OCI-LY1 (cell line): ENCODE data around the gene PACS2.

ENCODE experiments used
- H2AFZ ChIP-seq: fragments of 200-600 bp; sonication (generic), shearing (Covaris generic); 2 replicates; pipeline ENCODE4 v1.6.0; 2014; ENCODE audit warnings: antibody characterized with exemption, mild to moderate bottlenecking, low read length
- H3F3A ChIP-seq: fragments of 200-600 bp; sonication (generic), shearing (Covaris generic); 2 replicates; pipeline ENCODE4 v1.6.0; 2014; ENCODE audit warnings: mild to moderate bottlenecking, antibody characterized with exemption, low read length, moderate library complexity; ENCODE audit not compliant: insufficient read depth
- H3K27ac ChIP-seq: fragments of 200-600 bp; sonication (generic); 2 replicates; pipeline ENCODE4 v1.5.1; 2014; ENCODE audit warnings: low read length, mixed run types, mild to moderate bottlenecking, low read depth; ENCODE audit not compliant: poor library complexity, severe bottlenecking
- H3K27me3 ChIP-seq: fragments of 200-600 bp; sonication (generic); 2 replicates; pipeline ENCODE4 v1.6.0; 2014; ENCODE audit warnings: antibody characterized with exemption, mild to moderate bottlenecking, low read length, moderate library complexity; ENCODE audit not compliant: insufficient read depth
- H3K36me3 ChIP-seq: fragments of 200-600 bp; sonication (generic); 2 replicates; pipeline ENCODE4 v1.6.1; 2014; ENCODE audit warnings: mild to moderate bottlenecking, antibody characterized with exemption, low read length, moderate library complexity, mixed read lengths; ENCODE audit not compliant: insufficient read depth
- H3K4me1 ChIP-seq: fragments of 200-600 bp; sonication (generic); 2 replicates; pipeline ENCODE4 v1.5.1; 2014; ENCODE audit warnings: mild to moderate bottlenecking, low read length, moderate library complexity; ENCODE audit not compliant: insufficient read depth, severe bottlenecking
- H3K4me2 ChIP-seq: fragments of 200-600 bp; sonication (generic), shearing (Covaris generic); 2 replicates; pipeline ENCODE4 v1.6.1; 2014; ENCODE audit warnings: low read length
- H3K4me3 ChIP-seq: fragments of 200-600 bp; sonication (generic); 2 replicates; pipeline ENCODE4 v1.5.1; 2014; ENCODE audit warnings: low read length, low read depth, mild to moderate bottlenecking, mixed read lengths; ENCODE audit not compliant: poor library complexity, severe bottlenecking
- H3K79me2 ChIP-seq: fragments of 200-600 bp; shearing (Covaris generic); 2 replicates; pipeline ENCODE4 v1.6.1; 2016; ENCODE audit warnings: mixed run types, low read length, mixed read lengths; ENCODE audit not compliant: insufficient read depth
- H3K9ac ChIP-seq: fragments of 200-600 bp; sonication (generic), shearing (Covaris generic); 2 replicates; pipeline ENCODE4 v1.6.1; 2014; ENCODE audit warnings: mild to moderate bottlenecking, low read length, mixed read lengths
- H3K9me2 ChIP-seq: fragments of 200-600 bp; sonication (generic), shearing (Covaris generic); 2 replicates; pipeline ENCODE4 v1.6.1; 2014; ENCODE audit warnings: low read depth, mild to moderate bottlenecking, low read length, mixed read lengths
- H3K9me3 ChIP-seq: fragments of 200-600 bp; shearing (Covaris generic); 2 replicates; pipeline ENCODE4 v1.6.1; 2014; ENCODE audit warnings: low read length, mixed read lengths
- H4K20me1 ChIP-seq: fragments of 200-600 bp; sonication (generic), shearing (Covaris generic); 2 replicates; pipeline ENCODE4 v1.6.0; 2016; ENCODE audit warnings: mild to moderate bottlenecking, low read length; ENCODE audit not compliant: insufficient read depth
- CTCF ChIP-seq: fragments of 200-600 bp; sonication (generic), shearing (Covaris generic); IDR thresholded peaks from 2 replicates; pipeline ENCODE4 v1.5.1; 2017; ENCODE audit warnings: mild to moderate bottlenecking, antibody characterized with exemption, low read length, moderate library complexity, mixed read lengths
- EZH2 ChIP-seq: fragments of 200-600 bp; sonication (generic), shearing (Covaris generic); IDR thresholded peaks from 2 replicates; pipeline ENCODE4 v1.8.0; 2017; ENCODE audit warnings: borderline replicate concordance, mixed run types, mild to moderate bottlenecking, antibody characterized with exemption, low read length, moderate library complexity, mixed read lengths

The PACS2 gene

GRCh38 chr14:105427936-105428485 is 113.5 kb downstream of the PACS2 start:
- no peak overlapping the region for H3K4me3 ChIP-seq
- H3K4me2 ChIP-seq, result no peak overlapping the region
- no peaks in the 10 kb centered on the region for H3K4me1 ChIP-seq
- H3K9me2 ChIP-seq, result no peaks in the 10 kb centered on the region
- H3K9ac ChIP-seq, result no peak overlapping the region
- H3K27me3 ChIP-seq, result no peaks in the 10 kb centered on the region
- H4K20me1 ChIP-seq, result no peaks in the 10 kb centered on the region
- TF ChIP-seq CTCF (no peak), EZH2 (no peak)
- no peaks in the 10 kb centered on the region for H3F3A ChIP-seq
- H3K36me3 ChIP-seq, result peaks cover 83% of the 10 kb centered on the region
- peaks cover 78% of the 10 kb centered on the region for H3K79me2 ChIP-seq
- H3K27ac ChIP-seq, result no peak overlapping the region
- no peak overlapping the region for H2AFZ ChIP-seq
- peaks cover 16% of the 10 kb centered on the region for H3K9me3 ChIP-seq

GRCh38 chr14:105430042-105430441 is 115.5 kb downstream of the PACS2 start:
- Histone ChIP-seq H3K79me2 (peaks cover 81% of the 10 kb centered on the region), H3K4me3 (no peak overlapping the region), H3K27me3 (no peaks in the 10 kb centered on the region), H3F3A (no peaks in the 10 kb centered on the region), H2AFZ (no peak overlapping the region), H3K4me1 (no peaks in the 10 kb centered on the region), H3K4me2 (no peak overlapping the region), H3K9me2 (no peaks in the 10 kb centered on the region), H3K27ac (no peak overlapping the region), H3K9ac (no peak overlapping the region), H3K9me3 (peaks cover 19% of the 10 kb centered on the region), H3K36me3 (peaks cover 84% of the 10 kb centered on the region), H4K20me1 (no peaks in the 10 kb centered on the region)
- TF ChIP-seq EZH2 (no peak), CTCF (no peak)

- Histone ChIP-seq H3K9ac (no peak overlapping the region), H3K4me1 (no peaks in the 10 kb centered on the region), H4K20me1 (no peaks in the 10 kb centered on the region), H2AFZ (no peak overlapping the region), H3F3A (no peaks in the 10 kb centered on the region), H3K27ac (no peak overlapping the region), H3K4me2 (no peak overlapping the region), H3K36me3 (peaks cover 84% of the 10 kb centered on the region), H3K27me3 (no peaks in the 10 kb centered on the region), H3K79me2 (peaks cover 82% of the 10 kb centered on the region), H3K4me3 (no peak overlapping the region), H3K9me3 (peaks cover 23% of the 10 kb centered on the region), H3K9me2 (no peaks in the 10 kb centered on the region)
- TF ChIP-seq CTCF (no peak), EZH2 (no peak)
Measured at GRCh38 chr14:105430565-105430964, 116.0 kb downstream of the PACS2 start.
